Right lobe of liver (tissue), 6 donors: ENCODE data around the gene SFT2D2. TPM values are rescaled to one million over a fixed set of nuclear protein-coding genes. Genes with fewer than 3 reads are reported as not detected.

ENCODE experiments used
- ATAC-seq, 4 donors: fragments of 200-7000 bp; cut with Tn5 transposase; one replicate each; pipeline ENCODE4 v1.9.1; 2020; ENCODE audit warnings: mild to moderate bottlenecking in 4 of 4, moderate library complexity in 4 of 4
- DNase-seq, 3 donors: peaks; one replicate each; pipeline ENCODE4 v3.0.0-alpha.2; 2020
- H3K27ac ChIP-seq, 3 donors: fragments of 200-600 bp; one replicate each; pipeline ENCODE4 v1.8.0; 2022
- H3K27me3 ChIP-seq, 2 donors: fragments of 200-600 bp; one replicate each; pipeline ENCODE4 v1.8.0; 2022
- H3K36me3 ChIP-seq, 4 donors: fragments of 200-600 bp; sonication (generic) in 1 of 4; one replicate each; pipeline versions ENCODE4 v1.5.1 to v1.8.0; 2017 to 2022; ENCODE audit warnings: control low read depth in 1 of 4
- H3K4me1 ChIP-seq, 4 donors: fragments of 200-600 bp; sonication (generic) in 1 of 4; one replicate each; pipeline versions ENCODE4 v1.5.1 to v1.8.0; 2017 to 2022; ENCODE audit warnings: control low read depth in 1 of 4
- H3K4me3 ChIP-seq, 3 donors: fragments of 200-600 bp; one replicate each; pipeline ENCODE4 v1.8.0; 2022
- H3K9me3 ChIP-seq, 4 donors: fragments of 200-600 bp; sonication (generic) in 1 of 4; one replicate each; pipeline versions ENCODE4 v1.5.1 to v1.8.0; 2017 to 2022; ENCODE audit warnings: control low read depth in 1 of 4
- CTCF ChIP-seq, 4 donors: fragments of 200-600 bp in 3 of 4; fragments of 450-650 bp in 1 of 4; IDR thresholded peaks; one replicate each; pipeline versions ENCODE4 v1.5.1 to v1.8.0; 2016 to 2022; ENCODE audit warnings: antibody characterized with exemption in 4 of 4, mild to moderate bottlenecking in 2 of 4
- POLR2A ChIP-seq: fragments of 450-650 bp; IDR thresholded peaks from one replicate; pipeline ENCODE4 v1.6.1; 2017; ENCODE audit warnings: antibody characterized with exemption, mild to moderate bottlenecking
- WGBS: methylation state at CpG from one replicate; pipeline ENCODE4 v1.1.6; 2018; ENCODE audit warnings: low coverage, low lambda C conversion rate; ENCODE audit not compliant: insufficient coverage; ENCODE audit errors: missing lambda C conversion rate; 5-methylcytosine and 5-hydroxymethylcytosine counted together
- intact Hi-C, 2 donors: fragments of 100-400 bp; cut with DNase I; formaldehyde crosslinking; loops; one replicate each; pipeline versions ENCODE4 v1.11.2 to v1.14.1; 2022
- total RNA-seq, 6 experiments: library from RNA; depleted of rRNA in 2 of 6; stranded (reverse); fragments of >200 nt in 2 of 6; fragmentation: NEBNext Ultra II Directional in 3 of 6; extraction: Animal tissue kit (Norgen Biotek cat#: 25700) in 3 of 6; gene quantifications; one replicate each; pipeline versions ENCODE4 v1.1.0 to v1.2.4, GENCODE V29; 2016 to 2023
- donor health status: DM: no; HTN: yes; CAD: no.
- donor health status: DM: no; HTN: no; CAD: no.
- donor health status: DM: no; HTN: no; CAD: no.
- donor health status: DM: no; HTN: yes; CAD: no.
- donor health status: DM: no; HTN: yes; CAD: no.

SFT2D2 gene
- total RNA-seq, 6 experiments from 2014 or later: 26.5 to 35.4 (median 29.8) TPM

GRCh38 chr1:168256164-168256563 lies 30.4 kb downstream of the SFT2D2 start:
- WGBS: 100% methylated on average over 2 of the region's 2 CpGs
- Histone ChIP-seq H3K27me3 (no peaks in the 10 kb centered on the region), H3K9me3 (peaks cover 0 to 3% (median 0%) of the 10 kb centered on the region in 4 donors), H3K36me3 (no peaks in the 10 kb centered on the region), H3K4me1 (peaks cover 0 to 7% (median 0%) of the 10 kb centered on the region in 4 donors), H3K27ac (no peak overlapping the region), H3K4me3 (no peak overlapping the region)
- TF ChIP-seq POLR2A (no peak), CTCF (IDR thresholded peaks at IDR 0.05) (no peak)
- ATAC-seq: no peak
- no peak for DNase-seq
- intact Hi-C loops: no loop called here

- H3K27ac ChIP-seq: no peak overlapping the region
- H3K4me3 ChIP-seq: no peak overlapping the region
- H3K4me1 ChIP-seq: peaks cover 0 to 1% (median 0%) of the 10 kb centered on the region in 4 donors
- no peaks in the 10 kb centered on the region for H3K27me3 ChIP-seq
- H3K36me3 ChIP-seq: no peaks in the 10 kb centered on the region
- H3K9me3 ChIP-seq: peaks cover 0 to 3% (median 0%) of the 10 kb centered on the region in 4 donors
- TF ChIP-seq POLR2A: no peak
- no peak for TF ChIP-seq CTCF (IDR thresholded peaks at IDR 0.05)
- intact Hi-C loops: no loop called here
- DNase-seq (no peak), ATAC-seq (no peak)
- WGBS: 38% methylated on average over 2 of the region's 2 CpGs
Measured at GRCh38 chr1:168257397-168257796, 31.6 kb downstream of the SFT2D2 start.

- Histone ChIP-seq H3K9me3 (peaks cover 0 to 3% (median 0%) of the 10 kb centered on the region in 4 donors), H3K4me1 (no peaks in the 10 kb centered on the region), H3K27ac (no peak overlapping the region), H3K4me3 (no peak overlapping the region), H3K36me3 (no peaks in the 10 kb centered on the region), H3K27me3 (no peaks in the 10 kb centered on the region)
- WGBS: 80% methylated on average over 1 of the region's 1 CpG
- DNase-seq (no peak), ATAC-seq (no peak)
- TF ChIP-seq CTCF (IDR thresholded peaks at IDR 0.05) (no peak), POLR2A (no peak)
- intact Hi-C loops: no loop called here
Measured at GRCh38 chr1:168259567-168259966, 33.8 kb downstream of the SFT2D2 start.

GRCh38 chr1:168260393-168260792 lies 34.6 kb downstream of the SFT2D2 start:
- WGBS: 83% methylated on average over 1 of the region's 3 CpGs
- no peak for DNase-seq
- Histone ChIP-seq H3K36me3 (no peaks in the 10 kb centered on the region), H3K27ac (no peak overlapping the region), H3K9me3 (peaks cover 0 to 3% (median 0%) of the 10 kb centered on the region in 4 donors), H3K4me1 (no peaks in the 10 kb centered on the region), H3K4me3 (no peak overlapping the region), H3K27me3 (no peaks in the 10 kb centered on the region)
- intact Hi-C loops: no loop called here
- TF ChIP-seq CTCF (IDR thresholded peaks at IDR 0.05) (no peak), POLR2A (no peak)
- no peak for ATAC-seq

GRCh38 chr1:168261390-168261789 lies 35.6 kb downstream of the SFT2D2 start:
- TF ChIP-seq POLR2A (no peak), CTCF (IDR thresholded peaks at IDR 0.05) (no peak)
- DNase-seq (no peak), ATAC-seq (peak; percentile 30 to 70 (median 46))
- Histone ChIP-seq H3K4me1 (peaks cover 0 to 2% (median 0%) of the 10 kb centered on the region in 4 donors), H3K4me3 (no peak overlapping the region), H3K36me3 (no peaks in the 10 kb centered on the region), H3K27me3 (no peaks in the 10 kb centered on the region), H3K9me3 (no peaks in the 10 kb centered on the region), H3K27ac (no peak overlapping the region)
- WGBS: 45% methylated on average over 1 of the region's 2 CpGs
- intact Hi-C loops: no loop called here
